Gastroesophageal sphincter (tissue), 3 donors: ENCODE results near the gene WNT7A.

Experiments used
- POLR2A ChIP-seq, 2 donors: fragments of 450-650 bp; IDR thresholded peaks; one replicate each; pipeline ENCODE4 v1.6.1; 2017; ENCODE audit warnings: antibody characterized with exemption in 2 of 2, mild to moderate bottlenecking in 2 of 2, moderate library complexity in 1 of 2
- TF ChIP-seq, protein P1 (sequence below), 4 experiments: fragments of 200-600 bp in 2 of 4; fragments of 450-650 bp in 2 of 4; sonication (generic) in 1 of 4; IDR thresholded peaks; one replicate each; pipeline ENCODE4 v1.5.1; 2017 to 2019; ENCODE audit warnings: antibody characterized with exemption in 4 of 4, mild to moderate bottlenecking in 2 of 4, moderate library complexity in 2 of 4

DNA sequence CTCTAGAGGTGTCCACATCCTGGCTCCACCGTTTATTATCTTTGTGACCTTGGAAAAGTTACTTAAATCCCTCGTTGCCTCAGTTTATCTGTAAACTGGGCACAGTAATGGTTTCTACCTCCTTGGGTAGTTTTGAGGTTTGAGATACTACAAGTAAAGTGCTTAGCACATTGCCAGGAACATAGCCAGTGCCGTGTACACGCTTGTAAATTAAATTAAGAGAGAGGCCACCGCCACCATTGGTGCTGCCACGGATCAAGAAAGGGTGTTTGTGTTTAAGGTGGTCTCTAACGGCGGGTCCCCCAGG, 5.8 kb upstream of the WNT7A start:
- TF ChIP-seq, protein P1, sequence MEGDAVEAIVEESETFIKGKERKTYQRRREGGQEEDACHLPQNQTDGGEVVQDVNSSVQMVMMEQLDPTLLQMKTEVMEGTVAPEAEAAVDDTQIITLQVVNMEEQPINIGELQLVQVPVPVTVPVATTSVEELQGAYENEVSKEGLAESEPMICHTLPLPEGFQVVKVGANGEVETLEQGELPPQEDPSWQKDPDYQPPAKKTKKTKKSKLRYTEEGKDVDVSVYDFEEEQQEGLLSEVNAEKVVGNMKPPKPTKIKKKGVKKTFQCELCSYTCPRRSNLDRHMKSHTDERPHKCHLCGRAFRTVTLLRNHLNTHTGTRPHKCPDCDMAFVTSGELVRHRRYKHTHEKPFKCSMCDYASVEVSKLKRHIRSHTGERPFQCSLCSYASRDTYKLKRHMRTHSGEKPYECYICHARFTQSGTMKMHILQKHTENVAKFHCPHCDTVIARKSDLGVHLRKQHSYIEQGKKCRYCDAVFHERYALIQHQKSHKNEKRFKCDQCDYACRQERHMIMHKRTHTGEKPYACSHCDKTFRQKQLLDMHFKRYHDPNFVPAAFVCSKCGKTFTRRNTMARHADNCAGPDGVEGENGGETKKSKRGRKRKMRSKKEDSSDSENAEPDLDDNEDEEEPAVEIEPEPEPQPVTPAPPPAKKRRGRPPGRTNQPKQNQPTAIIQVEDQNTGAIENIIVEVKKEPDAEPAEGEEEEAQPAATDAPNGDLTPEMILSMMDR (IDR thresholded peaks at IDR 0.05) = no peak
- TF ChIP-seq POLR2A (IDR thresholded peaks at IDR 0.05) = no peak
